C4-2B (cell line): Measurements from ENCODE around the gene STRAP.

Source experiments
- CTCF ChIP-seq: fragments of 450-650 bp; conservative IDR thresholded peaks from 2 replicates; pipeline ENCODE4 v1.5.1; 2017; ENCODE audit warnings: mild to moderate bottlenecking
- ZFX ChIP-seq: fragments of 450-650 bp; IDR thresholded peaks from 2 replicates; pipeline ENCODE4 v1.6.1; 2017

GRCh38 chr12:15879413-15879812 lies 2.8 kb upstream of the STRAP start:
- TF ChIP-seq CTCF (no peak), ZFX (no peak)
